ENCODE measurements around the gene CUX1. TPM values are rescaled to one million over a fixed set of nuclear protein-coding genes. Genes with fewer than 3 reads are reported as not detected.
"Not testable (repeated sequence)": the region's sequence is repeated elsewhere in the genome, so short reads cannot be mapped to it uniquely, and the experiment has no call there.

Gene CUX1
- total RNA-seq, 4 donors from 2014 or later = 40.0 to 55.9 (median 47.3) TPM

DNA sequence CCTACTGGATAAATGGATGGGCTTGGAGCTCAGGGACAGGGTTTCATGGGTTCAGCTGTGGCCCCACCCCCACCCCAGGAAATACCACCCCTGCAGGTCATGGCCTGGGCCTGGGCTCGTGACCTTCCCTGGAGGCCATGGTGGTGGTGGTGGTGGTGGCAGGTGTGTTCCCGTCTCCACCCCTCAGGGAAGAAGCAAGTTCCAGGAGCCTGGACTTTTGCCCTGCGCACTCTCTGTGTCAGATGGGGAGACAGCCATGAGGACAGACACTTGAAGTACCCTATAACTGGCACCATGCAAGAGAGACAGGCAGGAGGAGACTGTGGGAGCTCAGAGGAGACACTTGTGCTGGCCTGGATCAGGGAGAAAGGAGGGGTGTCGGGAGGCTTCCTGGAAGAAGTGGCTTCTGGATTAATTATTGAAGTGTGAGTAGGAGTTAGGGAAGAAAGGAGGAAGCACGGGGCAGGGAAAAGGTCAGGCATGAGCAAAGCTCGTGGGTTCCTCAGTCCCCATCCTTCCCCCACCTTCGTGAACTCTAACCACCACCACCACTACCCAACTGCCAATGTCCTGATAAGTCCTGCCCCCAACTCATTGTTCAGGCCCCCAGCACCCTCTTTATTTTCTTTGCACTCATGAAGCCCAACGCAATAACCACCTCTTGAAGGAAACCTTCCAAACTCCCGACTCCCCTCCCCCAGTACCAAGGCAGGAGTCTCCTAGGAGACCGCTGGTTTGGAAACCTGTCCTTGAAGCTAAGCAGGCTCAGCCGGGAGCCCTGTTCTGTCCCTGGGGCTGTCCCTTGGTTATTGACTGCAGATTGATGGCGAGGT, 478.1 kb downstream of the CUX1 start:
- no peak for TF ChIP-seq POLR2A (IDR thresholded peaks at IDR 0.05)
- TF ChIP-seq, protein P1, sequence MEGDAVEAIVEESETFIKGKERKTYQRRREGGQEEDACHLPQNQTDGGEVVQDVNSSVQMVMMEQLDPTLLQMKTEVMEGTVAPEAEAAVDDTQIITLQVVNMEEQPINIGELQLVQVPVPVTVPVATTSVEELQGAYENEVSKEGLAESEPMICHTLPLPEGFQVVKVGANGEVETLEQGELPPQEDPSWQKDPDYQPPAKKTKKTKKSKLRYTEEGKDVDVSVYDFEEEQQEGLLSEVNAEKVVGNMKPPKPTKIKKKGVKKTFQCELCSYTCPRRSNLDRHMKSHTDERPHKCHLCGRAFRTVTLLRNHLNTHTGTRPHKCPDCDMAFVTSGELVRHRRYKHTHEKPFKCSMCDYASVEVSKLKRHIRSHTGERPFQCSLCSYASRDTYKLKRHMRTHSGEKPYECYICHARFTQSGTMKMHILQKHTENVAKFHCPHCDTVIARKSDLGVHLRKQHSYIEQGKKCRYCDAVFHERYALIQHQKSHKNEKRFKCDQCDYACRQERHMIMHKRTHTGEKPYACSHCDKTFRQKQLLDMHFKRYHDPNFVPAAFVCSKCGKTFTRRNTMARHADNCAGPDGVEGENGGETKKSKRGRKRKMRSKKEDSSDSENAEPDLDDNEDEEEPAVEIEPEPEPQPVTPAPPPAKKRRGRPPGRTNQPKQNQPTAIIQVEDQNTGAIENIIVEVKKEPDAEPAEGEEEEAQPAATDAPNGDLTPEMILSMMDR (IDR thresholded peaks at IDR 0.05) = no peak
- Histone ChIP-seq H3K36me3 (no peaks in the 10 kb centered on the region), H3K9me3 (no peaks in the 10 kb centered on the region), H3K27me3 (peaks cover 0 to 25% (median 0%) of the 10 kb centered on the region in 4 donors), H3K4me3 (no peak overlapping the region), H3K27ac (no peak overlapping the region), H3K4me1 (peaks cover 0 to 7% (median 0%) of the 10 kb centered on the region in 3 donors)
- no peak for DNase-seq
- 72 to 82% methylated on average over 5 to 6 of the region's 12 CpGs for WGBS, 2 donors
- intact Hi-C loops (cut with DNase I) = no loop called here

DNA sequence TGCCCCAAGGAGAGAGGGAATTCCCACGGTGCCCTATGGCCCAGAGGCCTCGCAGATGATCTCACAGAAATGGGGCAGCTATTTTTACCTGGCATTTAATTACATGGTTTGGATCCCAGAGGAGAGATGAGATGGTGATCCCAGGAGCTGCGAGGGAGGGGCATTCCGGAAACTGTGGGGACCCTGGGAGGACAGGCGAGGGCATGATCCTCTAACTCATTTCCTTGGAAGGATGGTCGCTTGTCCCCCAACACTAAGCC, 478.7 kb downstream of the CUX1 start:
- intact Hi-C loops (cut with DNase I) = no loop called here
- Histone ChIP-seq H3K27me3 (peaks cover 0 to 28% (median 0%) of the 10 kb centered on the region in 4 donors), H3K4me3 (no peak overlapping the region), H3K9me3 (no peaks in the 10 kb centered on the region), H3K36me3 (no peaks in the 10 kb centered on the region), H3K4me1 (peaks cover 0 to 8% (median 0%) of the 10 kb centered on the region in 3 donors), H3K27ac (no peak overlapping the region)
- 50 to 82% methylated on average over 3 of the region's 6 CpGs for WGBS, 2 donors
- DNase-seq = no peak
- TF ChIP-seq POLR2A (IDR thresholded peaks at IDR 0.05) = no peak
- TF ChIP-seq, protein P1 (IDR thresholded peaks at IDR 0.05) = no peak

- peaks cover 0 to 28% (median 0%) of the 10 kb centered on the region in 4 donors for H3K27me3 ChIP-seq
- WGBS, 2 donors = 87 to 94% methylated on average over 7 of the region's 7 CpGs
- intact Hi-C loops (cut with DNase I) = no loop called here
Observed at GRCh38 chr7:102296514-102296913, 479.1 kb downstream of the CUX1 start.

DNA sequence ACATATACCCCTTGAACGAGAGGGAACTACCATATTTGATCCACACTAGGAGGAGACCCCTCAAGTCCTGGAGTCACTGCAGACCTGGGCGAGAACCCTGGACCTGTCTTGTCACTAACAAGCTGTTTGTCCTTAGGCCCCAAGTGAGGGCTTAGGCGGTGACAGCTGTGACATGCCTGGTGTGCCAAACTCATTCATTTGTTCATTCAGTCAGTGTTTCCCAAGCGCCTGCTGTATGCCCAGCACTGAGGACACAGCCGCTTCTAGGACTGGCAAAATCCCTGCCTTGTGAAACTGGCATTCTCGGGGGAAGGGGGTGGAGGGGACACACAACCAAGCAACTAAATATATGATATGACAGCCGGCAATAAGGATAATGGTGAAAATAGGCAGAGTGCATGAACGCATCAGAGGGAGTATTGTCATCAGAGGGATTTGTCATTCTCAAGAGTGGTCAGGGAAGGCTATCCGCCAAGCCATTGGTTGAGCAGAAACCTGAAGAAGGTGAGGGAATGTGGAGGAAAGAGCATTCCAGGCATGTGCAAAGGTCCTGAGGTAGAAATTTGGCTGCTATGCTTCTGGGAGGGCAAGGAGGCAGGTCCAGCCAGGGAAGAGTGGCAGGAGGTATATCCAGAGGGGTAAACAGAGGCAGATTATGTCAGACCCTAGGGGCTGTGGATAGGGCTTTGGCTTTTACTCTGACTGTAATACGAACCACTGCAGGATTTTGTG, 480.2 kb downstream of the CUX1 start:
- Histone ChIP-seq H3K4me3 (no peak overlapping the region), H3K27ac (no peak overlapping the region), H3K27me3 (peaks cover 0 to 25% (median 0%) of the 10 kb centered on the region in 4 donors), H3K36me3 (no peaks in the 10 kb centered on the region), H3K9me3 (no peaks in the 10 kb centered on the region), H3K4me1 (peaks cover 0 to 8% (median 0%) of the 10 kb centered on the region in 3 donors)
- 80% methylated on average over 8 of the region's 10 CpGs for WGBS, 2 donors
- DNase-seq = no peak
- TF ChIP-seq POLR2A (IDR thresholded peaks at IDR 0.05) = no peak
- intact Hi-C loops (cut with DNase I) = no loop called here

More at GRCh38 chr7:102296514-102296913, 479.1 kb downstream of the CUX1 start:
- no peaks in the 10 kb centered on the region for H3K36me3 ChIP-seq
- DNase-seq = no peak
- TF ChIP-seq POLR2A (IDR thresholded peaks at IDR 0.05) = no peak
- TF ChIP-seq, protein P1 (IDR thresholded peaks at IDR 0.05) = no peak
- peaks cover 0 to 8% (median 0%) of the 10 kb centered on the region in 3 donors for H3K4me1 ChIP-seq
- no peak overlapping the region for H3K27ac ChIP-seq
- H3K4me3 ChIP-seq = no peak overlapping the region
- no peaks in the 10 kb centered on the region for H3K9me3 ChIP-seq

GRCh38 chr7:102300643-102301221, 483.3 kb downstream of the CUX1 start:
- Histone ChIP-seq H3K4me1 (peaks cover 0 to 28% (median 5%) of the 10 kb centered on the region in 3 donors), H3K36me3 (no peaks in the 10 kb centered on the region), H3K9me3 (no peaks in the 10 kb centered on the region), H3K27ac (no peak overlapping the region), H3K27me3 (peaks cover 0 to 17% (median 0%) of the 10 kb centered on the region in 4 donors), H3K4me3 (peak overlapping the region in 1 of 4 donors; percentile 30)
- no peak for DNase-seq
- no peak for TF ChIP-seq POLR2A (IDR thresholded peaks at IDR 0.05)
- TF ChIP-seq, protein P1 (IDR thresholded peaks at IDR 0.05) = no peak
- intact Hi-C loops (cut with DNase I) = no loop called here
- 60% methylated on average over 2 of the region's 84 CpGs; no CpG with 5 or more reads in 1 of the 2 donors for WGBS, 2 donors

- H3K27me3 ChIP-seq = peaks cover 0 to 17% (median 0%) of the 10 kb centered on the region in 4 donors
- DNase-seq = not testable (repeated sequence)
Observed at GRCh38 chr7:102301367-102301766, 483.9 kb downstream of the CUX1 start.

More at GRCh38 chr7:102301367-102301766, 483.9 kb downstream of the CUX1 start:
- H3K4me1 ChIP-seq = peaks cover 0 to 29% (median 5%) of the 10 kb centered on the region in 3 donors
- H3K4me3 ChIP-seq; H3K9me3 ChIP-seq; H3K36me3 ChIP-seq; H3K27ac ChIP-seq; intact Hi-C loops (cut with DNase I): not testable (repeated sequence)
- 83 to 94% methylated on average over 1 to 6 of the region's 14 CpGs for WGBS, 2 donors

Measured in esophagus squamous epithelium (tissue), 5 donors.